AG08396 (cell line): ENCODE results near the gene HSPG2.

ENCODE experiments used
- DNase-seq: peaks from one replicate; pipeline ENCODE4 v3.0.0; 2012; ENCODE audit warnings: low spot score, mixed read lengths

The HSPG2 gene

DNA sequence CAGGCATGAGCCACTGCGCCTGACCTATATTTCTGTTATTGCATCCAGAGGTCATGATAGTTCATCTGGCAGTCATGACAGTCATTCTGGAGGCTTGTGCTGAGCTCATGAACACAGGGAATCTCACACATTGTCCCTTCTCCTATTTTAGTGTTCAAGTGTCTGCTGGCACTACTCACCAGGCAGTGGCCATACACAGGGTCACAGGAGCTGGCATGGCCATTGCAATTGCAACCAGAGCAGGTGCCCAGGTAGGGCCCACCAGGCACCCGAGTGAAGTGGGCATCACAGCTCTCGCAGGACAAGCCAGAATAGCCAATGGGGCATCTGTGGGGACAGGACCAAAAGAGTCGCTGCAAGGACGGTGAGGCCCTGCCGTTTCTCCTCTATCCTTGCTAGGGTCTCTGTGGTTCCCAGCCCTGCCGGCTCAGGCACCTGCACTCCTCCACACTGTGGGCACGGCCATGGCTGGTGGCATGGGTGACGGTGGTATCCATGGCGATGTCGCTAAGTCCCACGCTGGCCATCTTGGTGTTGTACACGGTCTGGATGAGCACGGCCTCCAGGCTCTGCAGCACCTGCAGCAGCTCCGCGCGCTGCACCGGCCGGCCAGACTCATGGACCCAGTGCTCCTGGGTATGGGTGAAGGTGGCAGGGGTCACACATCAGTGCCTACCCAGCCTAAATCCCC is 57.0 kb downstream of the HSPG2 start:
- DNase-seq, result no peak

- no peak for DNase-seq
These were observed 58.2 kb downstream of the HSPG2 start for GRCh38 chr1:21878840-21879478.

DNA sequence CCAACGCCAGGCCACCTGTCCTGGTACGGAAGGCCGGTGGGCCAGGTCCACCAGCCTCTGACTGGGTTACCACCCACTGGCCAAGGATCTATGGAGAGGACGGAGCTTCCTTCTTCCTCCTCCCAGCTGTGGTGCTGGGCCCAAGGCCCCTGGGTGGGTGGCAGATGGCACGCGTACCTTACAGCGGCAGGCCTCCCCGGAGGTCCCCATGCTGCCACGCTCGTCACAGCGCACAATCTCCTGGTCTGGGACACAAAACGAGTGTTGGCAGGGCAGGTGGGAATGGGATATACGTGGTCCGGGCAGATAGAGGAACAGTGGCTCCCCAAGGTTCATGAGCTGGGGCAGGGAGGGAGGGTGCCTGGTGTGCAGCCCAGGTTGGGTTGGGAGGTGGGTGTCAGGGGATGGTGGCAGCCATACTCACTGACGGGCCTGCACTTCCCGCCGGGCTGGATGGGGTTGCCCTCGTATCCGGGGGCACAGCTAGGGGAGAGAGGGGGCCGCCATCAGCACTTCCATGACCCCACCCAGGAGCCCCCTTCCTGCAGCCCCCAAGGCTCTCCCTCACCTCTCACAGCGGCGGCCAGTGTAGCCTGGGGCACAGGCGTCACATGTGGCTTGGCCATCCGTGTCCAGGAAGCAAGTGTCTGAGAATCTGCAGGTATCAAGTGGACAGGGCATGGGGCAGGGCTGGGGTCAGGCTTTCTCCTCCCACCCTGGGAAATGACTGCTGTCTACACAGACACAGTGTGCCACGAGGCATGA is 58.9 kb downstream of the HSPG2 start:
- DNase-seq, result no peak

DNA sequence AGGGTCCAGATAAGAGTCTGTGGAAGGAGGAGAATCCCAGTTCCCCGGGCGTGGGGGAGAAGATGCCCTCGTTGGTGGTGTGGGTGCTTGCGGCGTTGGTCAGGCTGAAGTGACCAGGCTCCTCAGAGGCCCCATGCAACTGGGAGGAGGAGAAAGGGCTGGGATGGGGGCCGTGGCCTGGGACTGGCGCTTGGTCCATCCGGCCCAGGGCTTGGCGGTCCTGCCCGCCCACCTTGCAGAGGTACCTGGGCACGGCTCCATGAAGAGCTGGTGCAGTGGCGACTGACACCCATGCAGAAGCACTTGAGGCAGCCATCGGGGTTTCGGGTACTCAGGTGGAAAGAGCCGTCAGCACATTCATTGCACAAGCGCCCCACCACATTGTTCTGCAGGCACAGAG is 60.8 kb downstream of the HSPG2 start:
- no peak for DNase-seq

GRCh38 chr1:21875621-21876063 is 61.5 kb downstream of the HSPG2 start:
- DNase-seq, result no peak

- no peak for DNase-seq
These were observed 62.1 kb downstream of the HSPG2 start for GRCh38 chr1:21874778-21875547.

DNA sequence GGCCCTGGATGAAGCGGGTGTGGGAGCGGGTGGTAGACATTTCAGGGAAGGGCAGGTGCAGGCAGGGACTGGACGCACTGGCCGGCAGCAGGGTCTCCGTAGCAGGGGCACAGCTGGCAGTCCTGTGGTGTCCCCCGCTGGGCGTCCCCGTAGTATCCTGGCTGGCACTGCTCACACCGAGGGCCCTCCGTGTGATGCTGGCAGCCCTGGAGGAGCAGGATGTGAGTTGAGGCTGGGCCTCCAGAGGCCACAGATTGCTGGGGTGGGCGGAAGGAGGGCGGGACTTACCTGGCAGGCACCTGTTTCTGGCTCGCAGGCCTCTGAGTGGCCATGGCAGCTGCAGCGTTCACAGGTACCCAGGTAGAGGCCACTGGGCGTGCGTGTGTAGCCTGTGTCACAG is 62.8 kb downstream of the HSPG2 start:
- DNase-seq, result no peak

DNA sequence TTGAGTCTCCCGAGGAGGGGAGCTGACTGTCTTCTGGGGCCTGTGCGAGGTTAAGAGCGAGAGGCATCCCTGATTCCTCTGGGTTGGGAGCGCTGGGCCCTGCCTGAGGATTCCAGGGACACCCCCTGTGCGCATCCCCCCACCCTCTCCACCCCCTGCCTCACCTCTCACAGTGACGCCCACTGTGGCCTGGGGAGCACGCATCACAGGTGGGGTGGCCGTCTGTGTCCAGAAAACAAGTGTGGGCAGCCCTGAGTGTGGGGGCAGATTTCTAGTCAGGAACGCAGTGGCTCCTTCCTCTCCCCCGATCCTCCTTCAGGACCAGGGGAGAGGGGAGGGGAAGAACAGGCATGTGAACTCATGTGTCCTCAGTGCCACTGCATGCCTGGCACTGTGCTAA is 63.3 kb downstream of the HSPG2 start:
- DNase-seq, result no peak

DNA sequence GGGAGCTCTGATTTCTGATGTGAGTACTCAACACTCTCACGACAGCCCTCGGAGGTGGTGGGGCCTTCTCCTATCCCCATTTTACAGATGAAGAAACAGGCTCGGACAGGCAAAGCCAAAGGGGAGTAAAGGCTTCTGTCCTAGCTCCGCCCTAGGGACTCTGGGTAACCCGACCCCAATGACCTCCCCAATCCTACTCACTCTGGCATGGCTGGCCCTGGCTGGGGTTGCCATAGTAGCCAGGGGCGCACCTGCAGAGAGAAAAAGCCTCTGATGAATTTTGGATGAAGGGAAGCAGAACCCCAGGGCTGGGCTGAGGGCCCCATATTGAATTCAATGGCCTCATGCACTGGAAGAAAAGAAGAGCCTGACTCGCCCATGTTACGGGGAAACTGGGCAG is 63.9 kb downstream of the HSPG2 start:
- no peak for DNase-seq

- DNase-seq, result no peak
These were observed 64.5 kb downstream of the HSPG2 start for GRCh38 chr1:21872445-21873079.

DNA sequence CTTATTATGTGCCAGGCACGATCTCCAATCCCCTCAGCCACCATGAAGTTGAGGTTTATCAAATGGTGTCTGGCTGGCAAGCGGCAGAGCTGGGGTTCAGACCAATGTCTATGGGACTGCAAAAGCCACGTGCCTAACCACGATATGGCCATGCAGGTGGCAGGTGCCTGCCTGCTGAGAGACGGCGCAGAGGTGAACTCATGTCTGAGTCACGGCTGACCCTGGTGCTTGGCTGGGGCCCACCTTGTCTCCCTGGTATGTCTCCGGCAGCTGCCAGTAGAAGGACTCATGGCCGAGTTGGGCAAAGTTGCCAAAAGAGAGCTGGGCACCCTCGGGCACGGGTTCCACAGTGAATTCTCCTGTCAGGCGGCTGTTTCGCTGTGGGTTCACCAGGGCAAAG is 65.2 kb downstream of the HSPG2 start:
- no peak for DNase-seq

DNA sequence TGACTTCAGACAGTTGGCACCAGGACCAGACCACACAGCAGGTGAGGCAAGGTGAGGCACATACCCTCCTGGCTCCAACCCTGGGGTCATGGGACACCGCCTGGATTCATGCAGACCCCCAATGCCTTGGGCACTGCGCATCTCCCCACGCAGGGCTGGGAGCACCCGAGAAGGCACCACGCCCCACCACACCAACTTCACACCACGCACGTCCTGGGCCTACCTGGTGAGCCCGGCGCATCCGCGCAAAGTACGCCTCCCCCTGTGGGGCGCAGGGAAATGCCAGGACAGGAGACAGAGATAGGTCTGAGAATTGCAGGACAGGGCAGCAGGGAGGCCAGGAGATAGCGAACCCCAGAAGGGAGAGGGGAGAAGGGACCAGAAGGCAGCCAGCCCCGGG is 66.5 kb downstream of the HSPG2 start:
- no peak for DNase-seq

GRCh38 chr1:21869620-21870121 is 67.4 kb downstream of the HSPG2 start:
- peak; percentile 97 for DNase-seq

GRCh38 chr1:21868941-21869454 is 68.1 kb downstream of the HSPG2 start:
- no peak for DNase-seq

DNA sequence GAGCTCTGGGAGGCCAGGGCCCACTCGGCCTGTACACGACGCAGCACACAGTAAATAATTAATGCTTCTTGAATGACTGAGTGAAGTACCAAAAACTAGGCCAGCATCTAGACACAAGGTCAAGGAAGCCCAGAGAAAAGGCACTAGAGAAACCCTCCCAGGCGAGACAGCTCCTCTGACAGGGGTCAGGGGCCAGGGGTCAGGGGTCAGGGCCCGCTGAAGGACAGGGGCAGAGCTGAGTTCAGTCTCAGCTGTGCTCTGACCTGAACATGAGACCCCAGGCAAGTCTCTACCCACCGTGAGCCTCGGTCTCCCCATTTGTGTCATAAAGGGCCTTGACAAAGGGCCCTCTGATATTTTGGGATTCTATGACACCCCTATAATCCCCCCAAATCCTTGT is 68.6 kb downstream of the HSPG2 start:
- no peak for DNase-seq

- DNase-seq, result no peak
These were observed 69.6 kb downstream of the HSPG2 start for GRCh38 chr1:21867451-21867996.

DNA sequence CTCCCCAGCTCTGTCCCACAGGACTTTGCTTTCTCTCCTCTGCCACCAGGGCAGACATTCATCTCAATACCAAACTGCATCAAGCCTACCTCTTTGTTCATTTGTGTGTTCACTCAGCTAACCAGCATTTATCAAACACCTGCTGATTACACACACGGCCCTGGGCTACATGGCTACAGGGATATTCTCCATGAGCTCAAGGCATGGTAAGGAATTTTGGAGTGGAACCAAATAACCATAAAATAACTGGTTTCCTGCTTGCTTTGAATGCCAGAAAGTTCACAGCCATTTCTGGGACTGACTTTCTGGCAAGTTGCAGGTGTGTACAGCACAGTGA is 70.4 kb downstream of the HSPG2 start:
- no peak for DNase-seq

DNA sequence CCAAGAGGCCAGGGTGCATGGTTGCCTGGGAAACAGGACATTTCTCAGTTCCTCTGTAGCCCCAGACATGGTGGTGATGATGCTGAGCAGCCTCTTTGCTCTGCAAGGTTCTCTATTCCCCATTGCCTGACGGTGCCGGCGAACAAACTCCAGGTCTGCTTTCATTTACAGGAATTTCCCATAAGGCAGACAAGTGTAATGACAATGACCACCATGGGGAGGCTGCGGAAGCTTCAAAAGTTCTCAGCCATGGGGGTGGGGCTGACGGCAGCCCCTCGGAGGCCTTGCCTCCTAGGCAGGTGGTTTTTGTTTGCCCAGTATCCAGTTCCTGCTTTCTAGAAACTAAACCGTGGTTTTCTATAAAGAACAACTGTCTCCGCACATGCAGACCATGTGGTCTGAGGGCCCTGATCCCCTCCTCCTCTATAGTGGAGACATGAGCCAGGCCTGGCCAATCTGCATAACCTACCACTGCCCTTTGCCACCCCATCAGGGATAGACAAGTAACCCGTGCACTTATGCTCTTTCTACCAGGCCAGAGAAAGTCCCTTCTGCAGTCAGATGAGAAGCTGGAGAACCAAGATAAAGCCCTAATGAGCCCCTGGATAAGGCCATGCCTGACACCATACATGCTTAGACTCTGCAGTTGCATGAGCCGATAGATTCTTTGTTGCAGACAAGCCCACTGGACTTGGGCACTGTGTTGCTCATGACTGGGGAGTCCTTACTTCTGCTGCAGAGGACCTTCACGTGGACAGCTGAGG is 71.0 kb downstream of the HSPG2 start:
- no peak for DNase-seq

- no peak for DNase-seq
These were observed 71.5 kb downstream of the HSPG2 start for GRCh38 chr1:21865609-21865942.

DNA sequence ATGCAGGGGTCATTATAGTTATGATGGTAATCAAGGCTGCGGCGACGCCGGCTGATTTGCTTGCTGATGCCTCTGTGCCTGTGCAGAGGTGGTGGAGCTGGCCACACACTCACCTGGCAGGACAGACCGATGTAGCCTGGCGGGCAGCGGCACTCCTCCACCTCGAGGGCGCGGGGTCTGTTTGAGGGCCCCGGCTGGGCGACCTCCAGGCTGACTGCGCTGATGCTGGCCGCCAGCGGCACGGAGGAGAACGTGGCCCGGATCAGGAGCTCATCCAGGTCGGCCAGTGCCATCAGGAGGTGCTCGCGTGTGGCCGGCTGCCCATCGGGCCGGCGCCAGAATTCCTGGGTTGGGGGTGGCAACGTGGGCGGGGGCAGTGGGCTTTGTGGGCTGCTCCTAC is 72.4 kb downstream of the HSPG2 start:
- no peak for DNase-seq

DNA sequence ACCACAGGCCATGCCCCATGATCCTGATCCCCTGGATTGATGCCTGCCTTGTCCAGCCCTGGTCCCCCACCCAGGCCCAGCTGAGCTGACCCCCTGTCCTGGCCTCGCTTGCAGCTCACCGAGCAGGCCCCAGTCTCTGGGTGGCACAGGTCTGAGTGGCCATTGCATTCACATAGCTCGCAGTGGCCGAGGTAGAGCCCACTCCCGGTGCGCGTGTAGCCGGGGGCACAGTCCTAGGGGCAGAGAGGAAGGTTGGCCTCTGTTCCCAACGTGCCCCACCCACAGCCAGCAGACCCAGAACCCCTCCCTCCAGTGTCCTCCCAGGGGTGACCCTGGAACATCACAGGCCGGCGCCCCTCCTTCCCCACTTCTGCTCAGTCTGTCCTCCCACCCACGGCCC is 73.1 kb downstream of the HSPG2 start:
- DNase-seq, result no peak
